ENCODE data around the gene EED. TPM values are rescaled to one million over a fixed set of nuclear protein-coding genes. Genes with fewer than 3 reads are reported as not detected.

EED gene
- total RNA-seq, 1 donor from 2014 or later: 32.4 TPM

GRCh38 chr11:86240164-86240563 lies 4.4 kb upstream of the EED start:
- H3K4me1 Mint-ChIP-seq: peaks cover 3% of the 10 kb centered on the region
- no peak for TF ChIP-seq CTCF (IDR thresholded peaks at IDR 0.05; ENCODE audit: unreplicated experiment)
- peaks cover 4% of the 10 kb centered on the region for H3K27me3 Mint-ChIP-seq (ENCODE audit: low read depth)
- no peak overlapping the region for H3K4me3 Mint-ChIP-seq
- no peak for DNase-seq (ENCODE audit: low spot score in 2 of 2, unreplicated experiment in 2 of 2)
- no peaks in the 10 kb centered on the region for H3K36me3 Mint-ChIP-seq
- no peak overlapping the region for H3K27ac Mint-ChIP-seq
- no peaks in the 10 kb centered on the region for H3K9me3 Mint-ChIP-seq

GRCh38 chr11:86241956-86242535 lies 2.5 kb upstream of the EED start:
- Mint-ChIP-seq H3K36me3 (no peaks in the 10 kb centered on the region), H3K4me1 (peaks cover 8% of the 10 kb centered on the region), H3K9me3 (no peaks in the 10 kb centered on the region), H3K27me3 (ENCODE audit: low read depth) (peaks cover 4% of the 10 kb centered on the region), H3K4me3 (no peak overlapping the region), H3K27ac (no peak overlapping the region)
- TF ChIP-seq CTCF (IDR thresholded peaks at IDR 0.05; ENCODE audit: unreplicated experiment): no peak
- DNase-seq (ENCODE audit: low spot score in 2 of 2, unreplicated experiment in 2 of 2): no peak

DNA sequence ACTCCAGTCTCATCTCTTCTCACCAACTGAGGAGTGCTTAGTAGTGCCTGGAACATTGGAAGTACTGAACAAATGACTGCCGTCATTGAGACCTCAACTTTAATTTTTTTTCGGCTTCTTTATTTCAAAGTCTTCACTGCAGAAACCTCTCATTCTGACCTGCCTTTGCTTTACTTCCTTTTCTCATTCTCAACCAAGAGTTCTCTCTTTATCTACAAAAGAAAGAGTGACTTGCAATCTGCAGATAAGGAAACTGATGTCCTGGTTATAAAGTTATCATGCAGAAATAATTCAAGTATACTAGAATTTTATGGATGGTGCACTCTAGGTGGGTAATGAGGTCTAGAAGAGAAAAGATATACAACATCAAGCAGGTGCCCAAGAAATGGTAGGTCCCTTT lies 1.2 kb upstream of the EED start:
- Mint-ChIP-seq H3K27ac (no peak overlapping the region), H3K9me3 (no peaks in the 10 kb centered on the region), H3K4me1 (peaks cover 20% of the 10 kb centered on the region), H3K4me3 (no peak overlapping the region), H3K27me3 (ENCODE audit: low read depth) (peaks cover 4% of the 10 kb centered on the region), H3K36me3 (no peaks in the 10 kb centered on the region)
- no peak for DNase-seq (ENCODE audit: low spot score in 2 of 2, unreplicated experiment in 2 of 2)
- no peak for TF ChIP-seq CTCF (IDR thresholded peaks at IDR 0.05; ENCODE audit: unreplicated experiment)

DNA sequence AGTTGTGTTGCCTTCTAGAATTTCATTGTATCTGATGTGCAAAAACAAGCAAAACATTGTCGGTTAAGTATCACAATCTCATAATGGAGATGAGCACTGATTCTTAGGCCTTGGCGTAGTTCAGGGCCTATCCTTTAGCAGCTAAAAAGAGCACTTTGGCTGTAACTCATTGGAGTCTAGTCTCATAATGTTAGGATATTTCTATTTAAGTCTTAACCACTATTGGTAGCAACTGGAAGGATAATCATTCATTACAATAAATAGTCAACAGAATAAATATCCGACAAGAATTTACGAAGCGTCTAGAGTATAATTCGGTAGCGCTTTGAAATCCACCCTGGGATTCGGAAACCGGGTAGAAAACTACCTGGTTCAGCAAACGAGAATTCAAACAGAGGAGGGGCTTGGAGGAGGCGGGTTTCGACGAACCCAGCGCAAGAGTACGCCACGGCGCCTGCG lies 461 bp upstream of the EED start:
- H3K27ac Mint-ChIP-seq: no peak overlapping the region
- H3K4me3 Mint-ChIP-seq: no peak overlapping the region
- TF ChIP-seq CTCF (IDR thresholded peaks at IDR 0.05; ENCODE audit: unreplicated experiment): no peak
- H3K9me3 Mint-ChIP-seq: no peaks in the 10 kb centered on the region
- peak; percentile 87 to 90 for DNase-seq (ENCODE audit: low spot score in 2 of 2, unreplicated experiment in 2 of 2)
- H3K27me3 Mint-ChIP-seq (ENCODE audit: low read depth): peaks cover 3% of the 10 kb centered on the region
- peaks cover 27% of the 10 kb centered on the region for H3K4me1 Mint-ChIP-seq
- H3K36me3 Mint-ChIP-seq: no peaks in the 10 kb centered on the region

DNA sequence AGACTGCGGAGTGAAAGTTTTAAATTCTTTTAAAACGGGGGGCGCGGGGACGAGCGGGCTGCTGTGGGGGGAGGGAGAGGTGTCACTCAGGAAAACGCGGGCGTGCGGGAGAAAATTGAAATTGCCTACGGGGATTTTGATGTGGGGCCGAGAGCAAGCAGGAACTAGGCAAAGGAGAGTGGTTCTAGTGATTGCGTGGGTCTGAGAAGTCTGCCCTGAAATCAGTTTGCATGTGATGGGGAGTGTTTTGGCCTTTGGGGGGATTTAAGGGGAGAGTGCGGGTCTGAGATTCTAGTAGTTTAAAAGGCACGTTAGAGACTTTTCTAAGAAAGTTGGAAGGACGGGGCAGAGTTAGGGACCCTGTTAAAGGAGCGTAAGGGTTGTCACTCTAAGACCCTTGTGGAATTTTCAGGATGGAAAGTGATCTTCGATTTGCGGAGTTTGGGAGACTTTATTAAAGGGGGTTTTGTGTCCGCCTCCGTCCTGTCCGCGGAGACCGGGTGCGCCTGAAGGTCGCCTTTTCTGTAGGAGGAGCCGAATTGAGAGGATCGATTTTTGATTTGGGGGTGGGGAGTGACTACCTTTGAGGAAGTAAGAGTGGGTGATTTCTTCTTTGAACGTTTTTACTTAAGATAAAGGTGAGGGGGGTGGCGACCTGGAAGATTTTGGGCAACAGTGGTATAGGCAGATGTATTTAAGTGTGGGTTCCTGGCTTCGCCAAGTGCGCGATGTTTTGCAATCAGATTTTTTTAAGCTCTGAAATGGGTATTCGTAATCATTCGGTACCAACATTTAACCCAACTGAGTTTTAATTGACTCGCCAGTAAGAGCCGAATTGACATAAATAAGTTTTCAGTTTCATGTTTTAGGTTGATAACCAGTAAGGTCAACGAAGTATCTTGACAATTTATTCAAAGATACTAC lies 1.1 kb downstream of the EED start:
- no peak overlapping the region for H3K4me3 Mint-ChIP-seq
- peaks cover 3% of the 10 kb centered on the region for H3K27me3 Mint-ChIP-seq (ENCODE audit: low read depth)
- H3K9me3 Mint-ChIP-seq: no peaks in the 10 kb centered on the region
- peaks cover 41% of the 10 kb centered on the region for H3K4me1 Mint-ChIP-seq
- H3K36me3 Mint-ChIP-seq: no peaks in the 10 kb centered on the region
- TF ChIP-seq CTCF (IDR thresholded peaks at IDR 0.05; ENCODE audit: unreplicated experiment): no peak
- DNase-seq (ENCODE audit: low spot score in 2 of 2, unreplicated experiment in 2 of 2): no peak
- H3K27ac Mint-ChIP-seq: no peak overlapping the region
